Inferior parietal cortex (tissue), 1 donor: ENCODE data around the gene HEG1.
A peak's percentile ranks its signal among the peaks of the same experiment; 100 is the strongest.
"Not testable (repeated sequence)": the region's sequence is repeated elsewhere in the genome, so short reads cannot be mapped to it uniquely, and the experiment has no call there.

Experiments used
- DNase-seq: peaks from one replicate; pipeline ENCODE4 v3.0.0-alpha.2; 2016; ENCODE audit errors: extremely low spot score

HEG1 gene

DNA sequence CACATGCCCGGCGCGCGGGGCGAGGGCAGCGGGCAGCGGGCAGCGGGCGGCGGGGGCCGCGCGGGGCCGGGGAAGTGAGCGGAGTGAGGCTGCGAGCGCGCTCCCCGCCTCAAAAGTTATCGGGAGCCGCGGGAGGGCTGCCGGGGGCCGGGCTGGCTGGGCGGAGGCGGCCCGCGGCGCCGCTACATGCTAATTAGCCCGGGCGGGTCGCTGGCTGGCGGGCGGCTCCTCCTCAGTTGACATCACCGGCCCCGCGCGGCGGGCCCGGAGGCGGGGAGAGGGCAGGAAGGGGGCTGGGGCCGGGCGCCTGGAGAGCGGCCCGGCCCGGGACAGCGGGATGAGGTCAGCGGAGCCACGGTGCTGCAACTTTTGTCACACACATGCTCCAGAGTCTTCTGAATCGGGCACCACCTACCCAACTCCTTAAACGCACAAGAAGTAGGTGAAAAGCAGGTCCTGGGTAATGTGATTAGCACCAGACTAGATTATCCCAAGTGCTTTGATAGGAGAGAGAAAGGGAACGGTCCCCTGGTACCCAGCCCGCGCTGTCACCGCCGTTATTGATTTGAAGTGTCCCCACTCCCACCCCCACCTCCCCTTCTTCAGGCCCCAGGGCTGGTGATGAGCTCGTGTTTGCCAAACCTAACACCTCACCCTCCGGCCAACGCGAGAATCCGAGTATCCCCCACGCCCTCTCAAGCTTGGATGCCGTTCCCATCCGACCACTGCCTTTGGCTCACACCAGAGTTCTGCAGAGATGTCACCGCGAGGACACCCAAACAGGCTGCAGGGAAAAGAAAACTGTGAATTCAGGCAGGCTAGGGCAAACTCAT lies at the start of gene HEG1:
Gene HEG1, minus strand, starts transcription at position 85 of the 833 bp plus-strand sequence. CDS start 107 bp downstream, outside the sequence.
- peak; percentile 52 for DNase-seq

DNA sequence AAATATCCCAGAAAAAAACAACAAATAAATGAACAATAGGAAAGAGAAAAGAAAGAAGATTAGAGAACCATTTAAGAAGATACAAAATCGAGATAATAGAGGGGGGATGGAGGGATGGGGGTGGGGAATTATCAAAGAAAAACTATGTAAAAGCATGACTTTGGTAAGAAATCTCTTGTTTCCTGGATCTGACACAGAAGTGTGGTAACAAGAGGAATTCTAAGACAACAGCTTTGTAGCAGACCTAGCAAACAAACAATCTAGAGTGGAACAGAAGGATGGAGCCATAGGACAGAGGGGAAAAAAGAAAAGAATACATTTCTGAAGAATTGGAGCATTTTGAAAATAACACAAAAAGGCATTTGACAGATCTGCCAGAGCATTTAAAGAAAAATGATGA lies 49.3 kb upstream of the HEG1 start:
- DNase-seq, result no peak

DNA sequence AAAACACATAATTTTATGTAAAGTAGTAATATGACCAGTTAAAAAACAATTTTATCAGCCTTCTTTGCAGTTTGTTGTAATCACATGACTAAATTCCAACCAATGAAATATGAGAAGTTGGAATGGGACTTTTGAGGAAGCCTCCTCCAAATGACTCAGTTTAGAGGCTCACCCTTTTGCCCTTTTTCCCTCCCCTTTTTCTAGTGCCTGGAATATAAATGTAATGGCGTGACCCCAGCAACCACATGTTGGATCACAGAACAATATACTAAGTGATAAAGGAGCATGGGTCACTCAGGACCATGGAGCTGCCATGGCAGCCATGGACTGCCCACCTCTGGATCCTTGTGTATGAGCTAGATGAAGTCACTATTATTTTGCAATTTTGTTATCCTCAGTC lies 48.8 kb upstream of the HEG1 start:
- no peak for DNase-seq

DNA sequence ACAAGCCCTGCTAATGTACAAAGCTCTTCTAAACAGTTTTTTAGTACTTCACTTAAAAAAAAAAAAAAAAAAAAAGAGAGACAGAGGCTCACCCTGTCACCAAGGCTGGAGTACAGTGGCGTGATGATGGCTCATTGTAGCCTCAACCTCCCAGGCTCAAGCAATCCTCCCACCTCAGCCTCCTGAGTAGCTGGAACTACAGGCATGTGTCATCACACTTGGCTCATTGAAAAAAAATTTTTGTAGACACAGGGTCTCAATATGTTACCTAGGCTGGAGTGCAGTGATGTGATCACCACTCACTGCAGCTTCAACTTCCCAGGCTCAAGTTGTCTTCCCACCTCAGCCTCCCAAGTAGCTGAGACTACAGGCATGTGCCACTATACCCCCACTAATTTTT lies 47.6 kb upstream of the HEG1 start:
- no peak for DNase-seq

DNA sequence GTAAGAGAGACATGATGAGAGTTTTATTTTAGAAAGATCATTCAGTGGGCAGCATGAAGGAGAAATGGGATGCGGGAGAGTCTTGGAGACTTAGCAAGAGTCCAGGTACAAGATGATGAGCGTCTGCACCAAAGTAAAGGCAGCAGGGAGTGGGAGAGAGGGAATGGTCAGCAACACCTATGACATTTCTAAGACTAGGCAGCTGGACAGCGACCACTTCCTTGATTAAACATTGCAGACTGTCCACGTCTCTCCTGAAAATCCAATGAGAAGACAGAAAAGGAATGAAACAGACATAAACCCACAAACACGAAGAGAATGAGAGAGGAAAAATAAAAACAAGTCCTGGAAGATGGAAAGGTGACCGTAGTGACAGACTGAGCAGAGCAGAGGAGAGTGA lies 46.7 kb upstream of the HEG1 start:
- DNase-seq, result no peak

- DNase-seq, result no peak
Measured at GRCh38 chr3:125098611-125099291, 43.0 kb upstream of the HEG1 start.

GRCh38 chr3:125090649-125091048 lies 34.9 kb upstream of the HEG1 start:
- DNase-seq, result no peak

- no peak for DNase-seq
Measured at GRCh38 chr3:125087768-125088391, 32.1 kb upstream of the HEG1 start.

GRCh38 chr3:125085166-125085565 lies 29.4 kb upstream of the HEG1 start:
- no peak for DNase-seq

DNA sequence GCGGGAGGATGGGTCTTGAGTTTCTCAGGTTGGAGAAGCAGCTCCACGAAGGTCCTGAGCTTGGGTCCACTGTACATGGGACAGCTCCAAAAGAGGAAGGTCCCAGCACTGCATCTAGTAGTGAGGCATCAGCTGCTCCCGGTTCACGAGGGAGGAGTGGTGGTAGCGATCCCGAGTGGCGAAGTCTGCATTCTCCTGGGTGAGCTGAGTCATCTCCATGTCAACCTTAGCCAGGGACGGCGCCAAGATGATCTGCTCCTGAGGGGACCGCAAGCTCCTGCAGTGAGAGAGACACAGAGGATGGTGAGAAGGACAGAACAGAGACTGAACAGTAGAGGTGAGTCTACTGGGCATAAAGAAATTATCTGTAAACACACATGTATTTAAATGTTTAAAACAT lies 28.0 kb upstream of the HEG1 start:
- no peak for DNase-seq

DNA sequence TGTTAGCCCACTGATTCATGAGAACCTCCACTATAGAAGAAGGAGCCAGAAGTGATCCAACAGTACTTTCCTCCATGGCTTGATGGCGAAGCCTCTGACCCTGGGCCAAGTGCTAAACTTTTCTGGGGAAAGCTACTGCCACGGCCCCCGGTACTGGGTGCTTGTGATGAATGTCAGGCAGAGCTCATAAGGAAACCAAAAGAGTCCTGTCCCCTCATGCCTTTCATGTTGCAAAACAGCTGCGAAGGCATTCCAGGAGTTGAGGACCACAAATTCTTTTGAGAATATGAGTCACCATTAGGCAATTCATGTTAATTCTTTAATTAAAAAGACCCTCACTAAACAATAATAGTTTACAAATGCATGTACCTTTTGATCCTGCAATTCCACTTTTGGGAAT lies 26.5 kb upstream of the HEG1 start:
- not testable (repeated sequence) for DNase-seq

DNA sequence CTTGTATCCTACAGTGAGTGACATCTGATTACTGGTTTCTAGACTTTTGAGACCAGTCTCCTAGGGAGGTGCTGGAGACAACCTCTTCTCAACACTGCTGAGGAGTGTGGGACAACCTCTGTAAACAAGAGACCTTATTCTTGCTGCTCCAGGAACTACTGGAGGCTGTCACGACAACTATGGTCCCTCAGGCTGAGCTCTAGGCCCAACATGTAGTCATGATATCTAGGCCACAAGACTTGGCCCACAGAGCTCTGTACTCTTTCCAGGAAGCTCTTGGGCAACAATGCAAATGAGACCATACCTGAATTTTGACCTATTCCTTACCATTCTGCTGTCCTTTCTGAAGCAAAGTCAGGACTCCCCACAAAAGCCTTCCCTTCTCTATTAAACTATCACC lies 24.3 kb upstream of the HEG1 start:
- no peak for DNase-seq

DNA sequence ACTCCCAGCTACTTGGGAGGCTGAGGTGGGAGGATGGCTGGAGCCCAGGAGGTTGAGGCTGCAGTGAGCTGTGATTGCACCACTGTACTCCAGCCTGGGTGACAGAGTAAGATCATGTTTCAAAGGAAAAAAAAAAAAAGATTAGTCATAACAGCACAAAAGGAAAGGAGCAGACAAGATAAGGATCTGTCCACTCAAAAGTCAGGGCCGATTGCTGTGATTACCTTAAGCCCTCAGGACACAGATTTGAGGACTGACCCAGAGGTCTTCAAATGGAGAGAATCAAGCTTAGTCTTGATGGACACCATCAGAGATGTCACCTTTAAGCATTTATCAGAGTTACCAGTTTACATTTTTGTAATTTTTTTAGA lies 23.9 kb upstream of the HEG1 start:
- no peak for DNase-seq

GRCh38 chr3:125078951-125079674 lies 23.3 kb upstream of the HEG1 start:
- DNase-seq, result no peak

DNA sequence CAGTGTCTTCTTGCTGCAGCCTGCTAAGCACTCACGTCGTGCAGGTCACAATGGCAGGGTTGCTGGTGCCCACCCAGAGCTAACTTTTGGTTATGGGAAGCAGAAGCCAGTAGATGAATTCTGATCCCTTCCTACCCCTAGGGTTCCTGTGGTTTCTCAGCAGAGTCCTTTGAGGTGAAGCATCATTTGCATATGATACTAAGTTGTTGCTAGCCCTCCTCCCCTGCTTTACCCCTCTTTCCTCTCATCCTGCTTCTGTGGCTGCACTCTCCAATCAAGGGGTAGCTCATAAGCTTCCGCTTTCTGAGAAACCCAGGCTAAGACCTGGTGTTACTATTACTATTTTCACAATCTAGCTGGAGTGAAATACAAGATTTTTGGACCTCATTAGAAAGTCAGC lies 22.1 kb upstream of the HEG1 start:
- DNase-seq, result no peak

DNA sequence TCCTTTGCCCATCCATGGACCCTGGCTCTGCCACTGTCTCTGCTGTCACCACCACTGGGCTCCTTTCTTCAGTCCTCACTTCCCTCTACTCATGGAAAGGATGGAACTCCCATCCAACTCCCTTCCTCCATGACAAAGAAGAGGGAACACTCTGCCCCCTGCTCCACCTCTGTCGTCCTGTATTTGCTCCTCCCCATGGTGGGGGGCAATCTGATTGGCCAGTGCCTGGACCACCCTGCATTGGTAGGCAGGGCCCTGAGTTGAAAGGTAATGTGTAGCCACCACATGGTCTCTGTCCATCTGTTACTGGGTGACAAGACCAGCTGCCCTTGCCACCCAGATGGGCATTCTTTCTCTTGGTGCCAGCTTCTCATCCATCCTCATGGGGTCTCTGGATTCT lies 20.7 kb upstream of the HEG1 start:
- DNase-seq, result no peak

- DNase-seq, result no peak
Measured at GRCh38 chr3:125075738-125076137, 19.9 kb upstream of the HEG1 start.

DNA sequence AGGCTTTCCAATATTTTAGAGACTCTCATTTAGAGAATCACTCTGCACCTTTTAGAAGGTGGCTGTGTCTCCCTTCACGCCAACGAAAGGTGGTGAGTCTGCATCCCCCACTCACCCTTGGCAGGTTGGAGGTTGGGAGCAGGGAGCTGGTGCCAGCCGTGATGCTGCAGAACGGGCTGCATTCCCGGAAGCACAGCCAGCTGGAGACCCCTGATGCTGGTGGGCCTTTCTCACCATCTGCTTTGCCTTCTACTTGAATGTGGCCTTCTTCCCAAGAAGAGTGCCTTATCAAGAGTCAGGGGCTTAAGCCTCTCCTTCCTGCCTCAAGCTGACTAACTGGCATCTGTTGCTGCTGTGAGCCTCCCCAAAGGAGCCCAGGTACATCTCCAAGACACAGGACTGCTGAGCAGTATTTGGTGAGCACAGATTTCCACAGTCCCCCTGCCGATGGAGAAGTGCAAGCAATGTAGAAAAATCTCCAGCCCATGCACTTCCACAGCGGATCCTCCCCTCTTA lies 17.7 kb upstream of the HEG1 start:
- no peak for DNase-seq

DNA sequence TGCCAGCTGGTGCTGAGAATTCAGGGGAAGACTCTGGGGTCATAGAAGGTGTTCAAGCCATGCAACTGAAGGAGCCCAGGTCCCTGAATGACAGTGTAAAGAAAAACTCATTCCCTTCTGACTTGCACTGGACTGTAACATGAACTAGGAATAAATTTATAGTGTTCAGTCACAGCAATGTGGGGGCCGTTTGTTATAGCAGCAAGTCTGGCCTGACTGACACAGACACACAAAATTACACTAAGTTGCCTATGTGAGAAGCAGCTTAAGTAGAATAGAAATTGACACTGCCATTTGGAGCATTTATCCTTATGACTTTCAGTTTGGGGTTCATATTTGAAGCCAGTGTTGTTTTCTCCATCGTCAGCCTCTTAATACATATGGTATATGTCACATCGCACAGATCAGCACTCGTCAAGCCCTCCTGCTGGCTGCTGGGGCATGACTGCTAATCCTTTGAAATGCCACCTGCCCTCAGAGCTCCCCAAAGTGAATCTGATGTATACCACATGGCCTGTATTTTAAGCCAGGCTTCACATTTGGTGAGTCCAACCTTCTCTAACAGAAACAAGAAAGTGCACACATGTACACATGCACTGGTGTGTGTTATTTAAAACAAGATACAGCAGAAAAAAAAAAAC lies 17.1 kb upstream of the HEG1 start:
- DNase-seq, result no peak

- DNase-seq, result no peak
Measured at GRCh38 chr3:125072301-125072700, 16.5 kb upstream of the HEG1 start.

DNA sequence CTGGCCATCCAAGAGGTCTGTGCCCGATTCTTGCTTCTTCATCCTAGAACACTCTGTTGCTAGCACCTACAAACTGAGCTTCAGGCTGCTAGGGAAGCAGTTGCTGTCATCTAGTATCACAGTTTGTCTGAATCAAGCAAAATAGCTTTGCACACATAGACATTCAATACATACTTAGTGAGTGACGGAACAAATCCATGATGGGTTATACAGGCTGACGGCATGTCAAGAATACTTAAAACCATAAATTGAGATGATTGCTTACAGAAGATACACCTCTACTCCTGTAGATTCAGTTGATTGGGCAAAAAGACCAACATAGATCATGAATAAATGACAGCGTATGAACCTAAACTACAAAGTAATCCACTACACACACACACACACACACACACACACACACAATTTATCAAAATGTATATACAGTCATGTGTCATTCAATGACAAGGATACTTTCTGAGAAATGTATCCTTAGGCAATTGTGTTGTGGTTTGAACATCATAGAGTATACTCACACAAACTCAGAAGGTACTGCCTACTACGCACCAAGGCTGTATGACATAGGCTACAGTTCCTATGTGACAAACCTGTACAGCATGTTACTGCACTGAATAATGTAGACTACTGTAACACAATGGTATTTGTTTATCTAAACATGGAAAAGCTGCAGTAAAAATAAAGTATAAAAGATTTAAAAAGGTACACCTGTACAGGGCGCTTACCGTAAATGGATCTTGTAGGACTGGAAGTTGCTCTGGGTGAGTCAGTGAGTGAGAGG lies 14.4 kb upstream of the HEG1 start:
- DNase-seq, result no peak
